PC-3 (cell line): ENCODE measurements around the gene HOXA10.

Experiments used
- CTCF ChIP-seq: fragments of 300-600 bp; sonication (generic); conservative IDR thresholded peaks from 2 replicates; pipeline ENCODE4 v1.5.1; 2017; ENCODE audit warnings: antibody characterized with exemption, low read depth, mild to moderate bottlenecking, low read length
- EZH2 ChIP-seq: fragments of 300-600 bp; sonication (generic); IDR thresholded peaks from one replicate; pipeline ENCODE4 v1.6.1; 2017; ENCODE audit warnings: antibody characterized with exemption, mild to moderate bottlenecking, low read length; ENCODE audit not compliant: unreplicated experiment

GRCh38 chr7:27211764-27212204 lies 37.7 kb upstream of the HOXA10 start:
- no peak for TF ChIP-seq CTCF
- no peak for TF ChIP-seq EZH2
